ENCODE results near the gene STARD10.
A peak's percentile ranks its signal among the peaks of the same experiment; 100 is the strongest.

Gene STARD10

GRCh38 chr11:72793425-72794367 is at the start of gene STARD10:
TSS of gene STARD10 (minus strand) at chr11:72794047. CDS start at chr11:72781181, 12,866 bp downstream.
- H3K4me3 ChIP-seq, result peak within 1 kb of the TSS; percentile 66

DNA sequence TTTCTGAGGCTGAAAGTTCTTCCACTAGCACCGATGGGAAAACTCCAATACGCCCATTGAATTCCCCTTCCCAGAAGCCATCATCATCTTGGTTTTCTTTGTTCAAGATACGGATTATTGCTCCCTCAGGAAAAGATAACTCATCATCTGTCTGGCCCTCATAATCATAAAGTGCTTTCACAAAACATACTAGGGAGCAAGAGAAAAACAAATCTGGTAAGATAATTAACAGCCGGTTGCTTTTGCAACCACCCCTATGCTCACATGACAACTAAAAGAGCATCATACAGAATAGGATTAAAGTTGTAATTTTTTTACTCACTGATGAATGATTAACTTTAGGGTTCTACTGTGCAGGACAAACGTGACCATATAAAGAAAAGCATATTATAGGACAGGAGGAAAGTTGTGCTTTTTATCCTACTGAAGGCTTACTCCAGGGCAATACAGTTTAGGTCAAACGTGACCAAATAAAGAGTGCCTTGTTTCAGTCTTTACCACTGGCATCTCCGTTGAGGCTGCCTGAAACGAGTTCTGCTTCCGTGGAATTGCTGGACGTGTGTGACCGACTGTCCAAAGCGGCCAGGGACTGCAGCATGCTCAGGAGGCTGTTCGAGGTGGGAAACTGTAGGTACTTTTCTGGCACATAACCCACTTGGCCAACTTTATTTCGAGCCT is 48.9 kb upstream of the STARD10 start:
- no peaks in the 10 kb centered on the region for H3K27me3 ChIP-seq (ENCODE audit: low read depth)
- no peaks in the 10 kb centered on the region for H3K4me1 ChIP-seq
- no peaks in the 10 kb centered on the region; the same call in 1 of the 2 replicates for H3K36me3 ChIP-seq (replicated peaks)
- no peak for DNase-seq (ENCODE audit: low spot score in 2 of 2)
- in situ Hi-C loops (cut with MboI; ENCODE audit: low sequenced_read_pairs), result no loop called here
- no peaks in the 10 kb centered on the region for H3K9me3 ChIP-seq
- no peak overlapping the region for H3K4me3 ChIP-seq

More at GRCh38 chr11:72793425-72794367, at the start of gene STARD10:
- Histone ChIP-seq H3K36me3 (replicated peaks) (no peaks in the 10 kb centered on the region), H3K9me3 (no peaks in the 10 kb centered on the region), H3K4me1 (peaks cover 9% of the 10 kb centered on the region), H3K27me3 (ENCODE audit: low read depth) (no peaks in the 10 kb centered on the region)
- DNase-seq (ENCODE audit: low spot score in 2 of 2), result peak; percentile 91 to 95
- in situ Hi-C loops (cut with MboI; ENCODE audit: low sequenced_read_pairs), result no loop called here

- no peak for DNase-seq (ENCODE audit: low spot score in 2 of 2)
- H3K4me3 ChIP-seq, result no peak overlapping the region
- no peaks in the 10 kb centered on the region for H3K9me3 ChIP-seq
- in situ Hi-C loops (cut with MboI; ENCODE audit: low sequenced_read_pairs), result no loop called here
- H3K4me1 ChIP-seq, result no peaks in the 10 kb centered on the region
- H3K27me3 ChIP-seq (ENCODE audit: low read depth), result no peaks in the 10 kb centered on the region
- no peaks in the 10 kb centered on the region; the same call in 1 of the 2 replicates for H3K36me3 ChIP-seq (replicated peaks)
These were observed 48.3 kb upstream of the STARD10 start for GRCh38 chr11:72842126-72842525.

GRCh38 chr11:72841397-72841796 is 47.5 kb upstream of the STARD10 start:
- in situ Hi-C loops (cut with MboI; ENCODE audit: low sequenced_read_pairs), result no loop called here
- Histone ChIP-seq H3K4me1 (peaks cover 1% of the 10 kb centered on the region; the same call in 1 of the 2 replicates), H3K36me3 (replicated peaks) (no peaks in the 10 kb centered on the region; the same call in 1 of the 2 replicates), H3K9me3 (no peaks in the 10 kb centered on the region), H3K4me3 (no peak overlapping the region), H3K27me3 (ENCODE audit: low read depth) (no peaks in the 10 kb centered on the region)
- DNase-seq (ENCODE audit: low spot score in 2 of 2), result no peak

GRCh38 chr11:72840780-72841179 is 46.9 kb upstream of the STARD10 start:
- in situ Hi-C loops (cut with MboI; ENCODE audit: low sequenced_read_pairs), result no loop called here
- no peaks in the 10 kb centered on the region; the same call in 1 of the 2 replicates for H3K36me3 ChIP-seq (replicated peaks)
- H3K27me3 ChIP-seq (ENCODE audit: low read depth), result no peaks in the 10 kb centered on the region
- H3K4me1 ChIP-seq, result peaks cover 7% of the 10 kb centered on the region; the same call in 1 of the 2 replicates
- no peak for DNase-seq (ENCODE audit: low spot score in 2 of 2)
- no peaks in the 10 kb centered on the region for H3K9me3 ChIP-seq
- H3K4me3 ChIP-seq, result no peak overlapping the region

DNA sequence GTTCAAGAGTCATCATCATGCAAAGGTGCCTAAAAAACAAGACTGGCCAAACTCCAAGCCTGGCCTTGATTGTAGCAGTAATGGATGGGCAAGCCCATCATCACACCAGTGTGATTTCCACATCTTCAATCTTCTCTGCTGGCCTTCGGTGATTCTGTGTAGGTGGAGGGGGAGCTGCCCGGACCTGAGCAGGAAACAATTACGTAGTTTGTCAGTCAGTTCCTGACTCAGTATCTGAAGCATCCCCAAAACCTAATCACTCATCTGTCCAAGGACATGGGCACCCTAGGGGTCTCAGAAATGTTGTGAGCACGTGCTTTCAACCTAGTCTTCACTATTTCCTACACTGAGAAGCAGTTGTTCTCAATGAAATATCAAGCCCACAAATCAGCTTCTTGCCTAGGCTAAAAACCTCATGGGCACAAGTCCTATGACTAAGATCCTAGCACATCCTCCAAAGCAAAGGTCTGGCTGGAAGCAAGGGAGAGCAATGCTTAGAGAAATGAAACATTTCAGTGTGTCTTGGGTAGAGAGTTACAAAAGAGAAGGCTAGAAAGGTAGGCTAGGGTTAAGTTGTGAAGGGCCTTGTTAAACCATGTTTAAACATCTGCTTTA is 45.0 kb upstream of the STARD10 start:
- in situ Hi-C loops (cut with MboI; ENCODE audit: low sequenced_read_pairs), result no loop called here
- Histone ChIP-seq H3K36me3 (replicated peaks) (no peaks in the 10 kb centered on the region; the same call in 1 of the 2 replicates), H3K4me1 (peaks cover 8% of the 10 kb centered on the region; the same call in 1 of the 2 replicates), H3K27me3 (ENCODE audit: low read depth) (no peaks in the 10 kb centered on the region), H3K4me3 (no peak overlapping the region), H3K9me3 (no peaks in the 10 kb centered on the region)
- no peak for DNase-seq (ENCODE audit: low spot score in 2 of 2)

DNA sequence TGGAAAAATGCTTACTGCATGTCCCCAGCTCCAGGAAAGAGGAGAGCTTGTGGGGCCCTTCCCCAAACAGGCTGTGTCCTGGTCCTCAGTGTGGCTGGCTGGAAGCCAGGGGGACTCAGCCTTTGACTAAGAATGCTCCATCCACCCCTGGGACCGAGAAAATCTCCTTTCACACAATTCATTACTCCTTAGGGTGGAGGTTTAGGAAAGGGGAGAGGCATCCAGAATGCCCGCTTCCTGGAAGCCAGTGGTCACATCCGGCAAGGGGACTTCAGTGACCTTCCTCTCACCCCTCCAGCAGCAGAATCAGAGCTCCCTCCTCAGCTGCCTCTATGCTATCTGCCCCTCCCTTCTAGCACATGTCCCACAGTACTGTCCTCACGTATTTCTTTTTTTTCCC is 42.3 kb upstream of the STARD10 start:
- peaks cover 8% of the 10 kb centered on the region; the same call in 1 of the 2 replicates for H3K4me1 ChIP-seq
- DNase-seq (ENCODE audit: low spot score in 2 of 2), result peak in 1 of 2 experiments; percentile 61
- H3K36me3 ChIP-seq (replicated peaks), result no peaks in the 10 kb centered on the region; the same call in 1 of the 2 replicates
- no peaks in the 10 kb centered on the region for H3K27me3 ChIP-seq (ENCODE audit: low read depth)
- H3K4me3 ChIP-seq, result no peak overlapping the region
- in situ Hi-C loops (cut with MboI; ENCODE audit: low sequenced_read_pairs), result no loop called here
- H3K9me3 ChIP-seq, result no peaks in the 10 kb centered on the region

DNA sequence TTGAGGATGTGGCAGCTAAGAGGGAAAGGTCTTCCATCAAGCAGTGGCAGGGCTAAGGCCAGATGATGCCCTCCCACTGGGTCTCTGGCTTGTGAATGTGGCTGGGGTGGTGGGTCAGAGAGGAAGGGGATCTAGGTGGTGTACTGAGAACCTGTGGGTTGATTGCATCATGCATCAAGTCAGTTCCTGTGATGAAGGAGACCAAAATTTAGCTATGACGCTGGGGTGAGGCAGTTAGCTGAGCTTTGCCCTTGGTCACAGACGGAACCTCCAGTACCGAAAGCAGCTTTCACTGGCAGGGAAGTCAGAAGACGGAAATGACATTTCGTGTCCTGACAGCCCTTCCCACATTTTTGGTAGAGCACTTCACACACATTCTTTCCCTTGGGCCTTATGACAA is 41.1 kb upstream of the STARD10 start:
- in situ Hi-C loops (cut with MboI; ENCODE audit: low sequenced_read_pairs), result no loop called here
- no peaks in the 10 kb centered on the region; the same call in 1 of the 2 replicates for H3K36me3 ChIP-seq (replicated peaks)
- no peaks in the 10 kb centered on the region for H3K27me3 ChIP-seq (ENCODE audit: low read depth)

GRCh38 chr11:72833811-72834493 is 40.1 kb upstream of the STARD10 start:
- Histone ChIP-seq H3K9me3 (no peaks in the 10 kb centered on the region), H3K36me3 (replicated peaks) (no peaks in the 10 kb centered on the region; the same call in 1 of the 2 replicates), H3K27me3 (ENCODE audit: low read depth) (no peaks in the 10 kb centered on the region), H3K4me1 (peaks cover 8% of the 10 kb centered on the region; the same call in 1 of the 2 replicates), H3K4me3 (no peak overlapping the region)
- in situ Hi-C loops (cut with MboI; ENCODE audit: low sequenced_read_pairs), result no loop called here
- DNase-seq (ENCODE audit: low spot score in 2 of 2), result no peak

More for the DNA sequence above, 41.1 kb upstream of the STARD10 start:
- Histone ChIP-seq H3K9me3 (no peaks in the 10 kb centered on the region), H3K4me1 (peaks cover 8% of the 10 kb centered on the region; the same call in 1 of the 2 replicates), H3K4me3 (no peak overlapping the region)
- DNase-seq (ENCODE audit: low spot score in 2 of 2), result no peak

GRCh38 chr11:72833083-72833733 is 39.4 kb upstream of the STARD10 start:
- Histone ChIP-seq H3K4me1 (peaks cover 8% of the 10 kb centered on the region; the same call in 1 of the 2 replicates), H3K9me3 (no peaks in the 10 kb centered on the region), H3K27me3 (ENCODE audit: low read depth) (no peaks in the 10 kb centered on the region), H3K36me3 (replicated peaks) (no peaks in the 10 kb centered on the region; the same call in 1 of the 2 replicates), H3K4me3 (no peak overlapping the region)
- no peak for DNase-seq (ENCODE audit: low spot score in 2 of 2)
- in situ Hi-C loops (cut with MboI; ENCODE audit: low sequenced_read_pairs), result no loop called here

- H3K4me1 ChIP-seq, result peaks cover 8% of the 10 kb centered on the region; the same call in 1 of the 2 replicates
- no peak overlapping the region for H3K4me3 ChIP-seq
- no peaks in the 10 kb centered on the region; the same call in 1 of the 2 replicates for H3K36me3 ChIP-seq (replicated peaks)
- in situ Hi-C loops (cut with MboI; ENCODE audit: low sequenced_read_pairs), result no loop called here
- no peak for DNase-seq (ENCODE audit: low spot score in 2 of 2)
- H3K27me3 ChIP-seq (ENCODE audit: low read depth), result no peaks in the 10 kb centered on the region
- H3K9me3 ChIP-seq, result no peaks in the 10 kb centered on the region
These were observed 38.6 kb upstream of the STARD10 start for GRCh38 chr11:72832301-72833082.

Data from HAP-1 (cell line).